DOHH2 (cell line): ENCODE measurements around the gene IRF1.

Source experiments
- H3F3A ChIP-seq: fragments of 200-600 bp; sonication (generic), shearing (Covaris generic); 2 replicates; pipeline ENCODE4 v1.6.0; 2016; ENCODE audit warnings: antibody characterized with exemption, mild to moderate bottlenecking; ENCODE audit not compliant: control insufficient read depth, insufficient read depth
- H3K27ac ChIP-seq: fragments of 200-600 bp; sonication (generic); 2 replicates; pipeline ENCODE4 v1.5.1; 2014; ENCODE audit warnings: low read depth, mild to moderate bottlenecking, low read length, moderate library complexity
- H3K27me3 ChIP-seq: fragments of 200-600 bp; sonication (generic); 2 replicates; pipeline ENCODE4 v1.6.1; 2014; ENCODE audit warnings: mild to moderate bottlenecking, low read length, mixed read lengths; ENCODE audit not compliant: control insufficient read depth
- H3K36me3 ChIP-seq: fragments of 200-600 bp; sonication (generic); 2 replicates; pipeline ENCODE4 v1.6.1; 2014; ENCODE audit warnings: mild to moderate bottlenecking, low read length, moderate library complexity, mixed read lengths; ENCODE audit not compliant: control insufficient read depth
- H3K4me1 ChIP-seq: fragments of 200-600 bp; sonication (generic); 2 replicates; pipeline ENCODE4 v1.6.1; 2014; ENCODE audit warnings: mild to moderate bottlenecking, low read length, mixed read lengths; ENCODE audit not compliant: control insufficient read depth
- H3K4me2 ChIP-seq: fragments of 200-600 bp; sonication (generic); 2 replicates; pipeline ENCODE4 v1.6.0; 2014; ENCODE audit warnings: mild to moderate bottlenecking, low read length, moderate library complexity
- H3K4me3 ChIP-seq: fragments of 200-600 bp; sonication (generic); 2 replicates; pipeline ENCODE4 v1.5.1; 2014; ENCODE audit warnings: mild to moderate bottlenecking, low read length, mixed read lengths
- H3K79me2 ChIP-seq: fragments of 200-600 bp; sonication (generic); 2 replicates; pipeline ENCODE4 v1.6.1; 2014; ENCODE audit warnings: mild to moderate bottlenecking, low read length, mixed read lengths; ENCODE audit not compliant: control insufficient read depth
- H3K9me2 ChIP-seq: fragments of 200-600 bp; sonication (generic); replicated peaks from 2 replicates; pipeline ENCODE4 v1.6.1; 2014; ENCODE audit warnings: mild to moderate bottlenecking, low read length, mixed read lengths; ENCODE audit not compliant: control insufficient read depth
- H3K9me3 ChIP-seq: fragments of 200-600 bp; sonication (generic); 2 replicates; pipeline ENCODE4 v1.6.1; 2014; ENCODE audit warnings: antibody characterized with exemption, low read length, mixed read lengths; ENCODE audit not compliant: control insufficient read depth, insufficient read depth
- H4K20me1 ChIP-seq: fragments of 200-600 bp; sonication (generic); 2 replicates; pipeline ENCODE4 v1.6.0; 2014; ENCODE audit warnings: low read depth, mild to moderate bottlenecking, antibody characterized with exemption, low read length, moderate library complexity; ENCODE audit not compliant: control insufficient read depth, insufficient read depth
- EZH2phosphoT487 ChIP-seq: fragments of 200-600 bp; sonication (generic); IDR thresholded peaks from 2 replicates; pipeline ENCODE4 v1.6.1; 2017; ENCODE audit warnings: borderline replicate concordance, mild to moderate bottlenecking, antibody characterized with exemption, low read length, moderate library complexity, mixed read lengths
- TF ChIP-seq, protein P1 (sequence below): fragments of 200-600 bp; sonication (generic); IDR thresholded peaks from one replicate; pipeline ENCODE4 v1.5.1; 2014; ENCODE audit warnings: antibody characterized with exemption, mild to moderate bottlenecking, low read depth, low read length; ENCODE audit not compliant: poor library complexity, severe bottlenecking

Gene IRF1

GRCh38 chr5:132510076-132510475 is 19.5 kb upstream of the IRF1 start:
- Histone ChIP-seq H3K4me3 (no peak overlapping the region), H4K20me1 (no peaks in the 10 kb centered on the region; the same call in 1 of the 2 replicates), H3F3A (no peaks in the 10 kb centered on the region), H3K79me2 (no peaks in the 10 kb centered on the region), H3K27me3 (peaks cover 10% of the 10 kb centered on the region; the same call in 1 of the 2 replicates), H3K9me3 (peaks cover 4% of the 10 kb centered on the region; the same call in 1 of the 2 replicates), H3K4me2 (no peak overlapping the region), H3K27ac (no peak overlapping the region), H3K4me1 (no peaks in the 10 kb centered on the region), H3K9me2 (no peaks in the 10 kb centered on the region), H3K36me3 (no peaks in the 10 kb centered on the region)
- TF ChIP-seq, protein P1, sequence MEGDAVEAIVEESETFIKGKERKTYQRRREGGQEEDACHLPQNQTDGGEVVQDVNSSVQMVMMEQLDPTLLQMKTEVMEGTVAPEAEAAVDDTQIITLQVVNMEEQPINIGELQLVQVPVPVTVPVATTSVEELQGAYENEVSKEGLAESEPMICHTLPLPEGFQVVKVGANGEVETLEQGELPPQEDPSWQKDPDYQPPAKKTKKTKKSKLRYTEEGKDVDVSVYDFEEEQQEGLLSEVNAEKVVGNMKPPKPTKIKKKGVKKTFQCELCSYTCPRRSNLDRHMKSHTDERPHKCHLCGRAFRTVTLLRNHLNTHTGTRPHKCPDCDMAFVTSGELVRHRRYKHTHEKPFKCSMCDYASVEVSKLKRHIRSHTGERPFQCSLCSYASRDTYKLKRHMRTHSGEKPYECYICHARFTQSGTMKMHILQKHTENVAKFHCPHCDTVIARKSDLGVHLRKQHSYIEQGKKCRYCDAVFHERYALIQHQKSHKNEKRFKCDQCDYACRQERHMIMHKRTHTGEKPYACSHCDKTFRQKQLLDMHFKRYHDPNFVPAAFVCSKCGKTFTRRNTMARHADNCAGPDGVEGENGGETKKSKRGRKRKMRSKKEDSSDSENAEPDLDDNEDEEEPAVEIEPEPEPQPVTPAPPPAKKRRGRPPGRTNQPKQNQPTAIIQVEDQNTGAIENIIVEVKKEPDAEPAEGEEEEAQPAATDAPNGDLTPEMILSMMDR: no peak
- TF ChIP-seq EZH2phosphoT487: no peak

GRCh38 chr5:132506094-132506692 is 15.6 kb upstream of the IRF1 start:
- H3F3A ChIP-seq: no peaks in the 10 kb centered on the region
- no peak overlapping the region for H3K4me3 ChIP-seq
- H3K27ac ChIP-seq: no peak overlapping the region
- peaks cover 14% of the 10 kb centered on the region; the same call in 1 of the 2 replicates for H3K27me3 ChIP-seq
- no peaks in the 10 kb centered on the region for H3K36me3 ChIP-seq
- no peak overlapping the region for H3K4me2 ChIP-seq
- no peaks in the 10 kb centered on the region for H3K9me3 ChIP-seq
- peaks cover 2% of the 10 kb centered on the region for H3K4me1 ChIP-seq
- H3K79me2 ChIP-seq: no peaks in the 10 kb centered on the region
- no peaks in the 10 kb centered on the region for H3K9me2 ChIP-seq
- no peaks in the 10 kb centered on the region; the same call in 1 of the 2 replicates for H4K20me1 ChIP-seq
- TF ChIP-seq EZH2phosphoT487: no peak
- TF ChIP-seq, protein P1: peak; percentile 60

GRCh38 chr5:132505641-132506040 is 15.1 kb upstream of the IRF1 start:
- H3K27me3 ChIP-seq: peaks cover 14% of the 10 kb centered on the region; the same call in 1 of the 2 replicates
- H4K20me1 ChIP-seq: no peaks in the 10 kb centered on the region; the same call in 1 of the 2 replicates
- H3K36me3 ChIP-seq: no peaks in the 10 kb centered on the region
- no peaks in the 10 kb centered on the region for H3K9me2 ChIP-seq
- H3K4me3 ChIP-seq: no peak overlapping the region
- TF ChIP-seq, protein P1: no peak
- TF ChIP-seq EZH2phosphoT487: no peak
- peaks cover 7% of the 10 kb centered on the region for H3K4me1 ChIP-seq
- H3K27ac ChIP-seq: no peak overlapping the region
- H3K79me2 ChIP-seq: no peaks in the 10 kb centered on the region
- no peaks in the 10 kb centered on the region for H3K9me3 ChIP-seq
- no peak overlapping the region for H3K4me2 ChIP-seq
- H3F3A ChIP-seq: no peaks in the 10 kb centered on the region
